ENCODE measurements around the gene NUP50.

Gene NUP50

DNA sequence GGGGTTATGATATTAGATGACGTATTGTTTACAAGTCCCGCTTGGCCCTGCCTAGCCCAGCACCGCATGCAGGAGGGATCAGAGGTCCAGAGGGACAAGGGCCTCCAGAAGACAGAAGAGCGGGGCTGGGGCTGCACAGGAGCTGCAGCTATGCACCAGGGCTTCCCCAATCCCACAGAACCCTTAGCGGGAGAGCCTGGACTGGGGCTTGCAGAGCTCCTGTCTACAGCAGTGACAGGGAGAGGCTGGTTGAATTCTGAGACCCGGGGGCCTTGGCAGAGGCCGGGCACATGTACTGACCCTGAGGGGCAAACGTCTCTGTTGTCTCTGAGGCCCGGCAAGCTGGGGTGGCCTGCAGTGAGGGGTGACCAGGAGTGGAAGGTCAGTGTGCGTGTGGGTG is 70.1 kb downstream of the NUP50 start:
- DNase-seq: no peak

DNA sequence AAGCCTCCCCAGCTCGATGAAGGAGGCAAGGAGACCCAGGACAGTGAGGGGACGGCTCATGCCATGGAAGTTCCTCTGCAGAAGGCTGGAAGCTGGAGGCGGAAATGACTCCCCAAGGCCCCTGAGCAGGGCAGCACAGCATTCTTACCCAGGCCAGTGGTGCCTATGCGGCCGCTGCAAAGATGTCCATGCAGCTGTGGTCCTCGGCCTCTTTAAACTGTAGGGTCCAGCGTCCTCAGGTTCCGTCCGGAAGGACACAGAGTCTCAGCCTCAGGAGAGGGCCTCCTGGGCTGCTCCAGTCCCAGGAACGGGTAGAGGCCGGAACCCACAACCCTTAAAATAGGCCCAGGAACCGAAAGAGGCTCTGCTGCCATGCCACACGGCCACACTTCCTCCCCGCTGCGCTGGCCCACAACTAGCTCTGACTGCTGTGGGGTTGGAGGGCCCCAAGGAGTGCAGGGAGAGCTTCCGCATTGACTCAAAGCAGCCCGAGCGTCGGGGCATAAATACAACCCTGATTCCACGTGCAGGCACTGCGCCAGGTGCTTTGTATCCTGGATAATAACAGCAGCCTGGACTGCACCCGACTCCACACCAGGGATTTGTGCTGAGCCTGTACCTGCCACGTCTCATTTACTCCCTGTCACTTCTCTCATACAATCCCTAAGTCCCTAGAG is 71.5 kb downstream of the NUP50 start:
- DNase-seq: no peak

DNA sequence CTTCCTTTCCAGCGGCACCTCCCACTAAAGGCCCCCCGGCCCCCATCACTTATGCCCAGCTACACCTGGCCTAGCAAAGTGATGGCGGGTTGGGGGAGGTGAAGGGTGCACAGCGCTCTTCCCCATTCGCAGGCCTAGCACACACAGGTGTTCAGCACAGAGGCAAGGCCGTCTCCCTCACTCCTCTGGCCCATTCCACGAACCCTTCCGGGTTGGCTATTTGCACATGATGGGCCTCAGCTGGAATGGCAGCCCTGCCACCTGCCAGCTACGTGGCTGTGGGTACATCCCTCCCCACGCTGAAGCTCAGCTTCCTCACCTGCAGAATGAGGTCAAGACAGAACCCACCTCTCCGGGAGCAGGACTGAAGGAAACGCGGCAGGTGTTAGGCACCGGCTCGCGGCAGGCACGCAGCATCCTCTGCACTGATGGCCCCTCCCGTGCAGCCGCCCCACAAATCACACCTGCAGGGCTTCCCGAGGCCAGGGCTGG is 72.2 kb downstream of the NUP50 start:
- DNase-seq: no peak

DNA sequence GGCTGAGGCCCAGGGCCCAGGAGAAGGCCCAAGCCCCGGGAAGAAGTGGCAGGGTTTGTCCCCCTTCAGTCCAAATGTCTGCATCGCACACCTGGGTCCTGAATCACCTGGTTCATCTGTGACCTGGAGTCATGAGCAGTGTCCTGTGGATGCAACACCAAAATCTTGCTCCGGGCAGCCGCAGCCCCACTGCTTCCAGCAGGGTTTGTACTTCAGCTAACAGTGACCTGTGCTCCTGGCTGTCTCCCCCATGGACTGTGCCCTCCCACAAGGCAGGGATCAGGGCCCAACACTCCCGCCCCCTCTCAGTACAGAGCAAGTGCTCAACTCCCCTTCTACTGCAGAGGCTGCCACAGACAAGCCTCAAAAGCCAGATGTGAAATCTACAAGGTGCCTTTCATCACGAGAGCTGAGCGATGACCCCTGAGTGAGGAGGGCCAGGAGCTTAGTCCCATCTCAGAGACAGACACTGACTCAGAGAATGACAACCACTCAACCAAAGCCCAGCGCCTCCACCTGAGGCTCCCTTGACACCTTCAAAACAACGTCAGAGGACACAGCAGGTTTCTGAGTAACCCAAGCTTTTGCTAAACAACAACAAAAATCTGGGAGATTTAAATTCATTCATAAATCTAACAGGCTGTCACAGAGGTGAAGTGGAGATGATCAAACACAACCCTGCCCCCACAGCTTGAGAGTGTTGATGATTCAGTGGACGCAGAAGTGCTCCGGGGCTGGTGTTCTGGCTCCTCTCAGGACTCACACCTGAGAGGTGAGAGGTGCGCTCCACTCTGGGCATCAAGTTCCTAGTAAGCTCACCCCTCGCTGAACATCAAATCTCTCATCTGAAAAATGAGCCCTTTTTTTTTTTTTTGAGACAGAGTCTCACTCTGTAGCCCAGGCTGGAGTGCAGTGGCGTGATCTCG is 73.6 kb downstream of the NUP50 start:
- no peak for DNase-seq

Data from fibroblast of upper back skin (primary cell).